T-cell (primary cell): ENCODE results near the gene CYP27B1. TPM values are rescaled to one million over a fixed set of nuclear protein-coding genes. Genes with fewer than 3 reads are reported as not detected.
A peak's percentile ranks its signal among the peaks of the same experiment; 100 is the strongest.
"Not testable (repeated sequence)": the region's sequence is repeated elsewhere in the genome, so short reads cannot be mapped to it uniquely, and the experiment has no call there.

Experiments
- ATAC-seq, 4 experiments: fragments of 200-7000 bp in 3 of 4; fragments of 150-1000 bp in 1 of 4; cut with Tn5 transposase; replicated peaks in 1 of 4; 1 replicate in 3 of 4; 2 replicates in 1 of 4; pipeline ENCODE4 v1.10.0; 2021; ENCODE audit warnings: moderate library complexity in 3 of 4, mild to moderate bottlenecking in 2 of 4, moderate number of reproducible peaks in 1 of 4
- CTCF ChIA-PET, 2 donors: fragments of 300-600 bp; sonication (Branson Sonifier 250); formaldehyde crosslinking; loops; one replicate each; lab custom pipeline; 2022; ENCODE audit warnings: antibody characterized with exemption in 2 of 2; lab: Charles Lee
- POLR2A ChIA-PET, 2 donors: fragments of 300-600 bp; sonication (Branson Sonifier 250); formaldehyde crosslinking; loops; one replicate each; lab custom pipeline; 2022; ENCODE audit warnings: antibody characterized with exemption in 2 of 2; lab: Charles Lee
- DNase-seq, 35 experiments: peaks; one replicate each; pipeline versions ENCODE4 v3.0.0 to v3.0.0-alpha.2; 2013 to 2023
- H3K27ac ChIP-seq: one replicate; pipeline ENCODE4 v1.5.1; 2013; ENCODE audit warnings: low read length
- H3K27me3 ChIP-seq, 2 experiments: replicated peaks in 1 of 2; 1 replicate in 1 of 2; 2 replicates in 1 of 2; pipeline versions ENCODE4 v1.6.1 to v1.7.0; 2013; ENCODE audit warnings: low read length in 1 of 2, mixed read lengths in 1 of 2; ENCODE audit not compliant: control insufficient read depth in 2 of 2, insufficient read depth in 2 of 2; ENCODE audit errors: extremely low read depth in 1 of 2
- H3K36me3 ChIP-seq, 2 donors: 1 replicate in 1 of 2; 2 replicates in 1 of 2; pipeline versions ENCODE4 v1.6.1 to v1.7.0; 2013; ENCODE audit warnings: low read length in 1 of 2; ENCODE audit not compliant: control insufficient read depth in 2 of 2, insufficient read depth in 1 of 2; ENCODE audit errors: extremely low read depth in 1 of 2
- H3K4me1 ChIP-seq, 2 experiments: 1 replicate in 1 of 2; 2 replicates in 1 of 2; pipeline versions ENCODE4 v1.6.1 to v1.7.0; 2013; ENCODE audit warnings: low read length in 2 of 2, mixed read lengths in 1 of 2; ENCODE audit not compliant: insufficient read depth in 2 of 2, control insufficient read depth in 1 of 2; ENCODE audit errors: extremely low read depth in 1 of 2
- H3K4me3 ChIP-seq, 2 donors: 1 replicate in 1 of 2; 2 replicates in 1 of 2; pipeline versions ENCODE4 v1.5.1 to v1.7.0; 2013; ENCODE audit warnings: mild to moderate bottlenecking in 2 of 2, low read length in 1 of 2, moderate library complexity in 1 of 2; ENCODE audit not compliant: control insufficient read depth in 1 of 2; ENCODE audit errors: extremely low read depth in 1 of 2
- H3K9me3 ChIP-seq: 2 replicates; pipeline ENCODE4 v1.7.0; 2013
- H3K27ac Mint-ChIP-seq, 2 donors: one replicate each; pipeline ENCODE4 v1.8.0; 2020 to 2021; ENCODE audit warnings: mild to moderate bottlenecking in 2 of 2, mixed read lengths in 2 of 2
- H3K27me3 Mint-ChIP-seq, 2 donors: one replicate each; pipeline ENCODE4 v1.8.0; 2021 to 2022; ENCODE audit warnings: mixed read lengths in 2 of 2
- H3K36me3 Mint-ChIP-seq: one replicate; pipeline ENCODE4 v1.8.0; 2021; ENCODE audit warnings: mixed read lengths
- H3K4me1 Mint-ChIP-seq, 3 donors: one replicate each; pipeline ENCODE4 v1.8.0; 2020 to 2022; ENCODE audit warnings: mixed read lengths in 3 of 3, mild to moderate bottlenecking in 1 of 3
- H3K4me3 Mint-ChIP-seq, 3 donors: one replicate each; pipeline ENCODE4 v1.8.0; 2020 to 2022; ENCODE audit warnings: mild to moderate bottlenecking in 3 of 3, mixed read lengths in 3 of 3, moderate library complexity in 3 of 3
- H3K9me3 Mint-ChIP-seq, 3 donors: one replicate each; pipeline ENCODE4 v1.8.0; 2020 to 2022; ENCODE audit warnings: mixed read lengths in 3 of 3
- WGBS: methylation state at CpG from one replicate; pipeline ENCODE4 v1.1.5; 2013; ENCODE audit warnings: missing lambda C conversion rate; ENCODE audit not compliant: insufficient coverage; 5-methylcytosine and 5-hydroxymethylcytosine counted together
- total RNA-seq, 35 experiments: library from RNA in 6 of 35; stranded (reverse) in 6 of 35; fragments of 120-200 nt in 1 of 35; gene quantifications; one replicate each; pipeline versions ENCODE4 v1.2.1 to v1.2.4 and lab custom pipeline; 2013 to 2026

CYP27B1 gene
- total RNA-seq, 5 donors from 2014 or later (not counting 1 experiment from before 2014, with no cell fraction given), result 0.76 to 2.1 (median 1.2) TPM

DNA sequence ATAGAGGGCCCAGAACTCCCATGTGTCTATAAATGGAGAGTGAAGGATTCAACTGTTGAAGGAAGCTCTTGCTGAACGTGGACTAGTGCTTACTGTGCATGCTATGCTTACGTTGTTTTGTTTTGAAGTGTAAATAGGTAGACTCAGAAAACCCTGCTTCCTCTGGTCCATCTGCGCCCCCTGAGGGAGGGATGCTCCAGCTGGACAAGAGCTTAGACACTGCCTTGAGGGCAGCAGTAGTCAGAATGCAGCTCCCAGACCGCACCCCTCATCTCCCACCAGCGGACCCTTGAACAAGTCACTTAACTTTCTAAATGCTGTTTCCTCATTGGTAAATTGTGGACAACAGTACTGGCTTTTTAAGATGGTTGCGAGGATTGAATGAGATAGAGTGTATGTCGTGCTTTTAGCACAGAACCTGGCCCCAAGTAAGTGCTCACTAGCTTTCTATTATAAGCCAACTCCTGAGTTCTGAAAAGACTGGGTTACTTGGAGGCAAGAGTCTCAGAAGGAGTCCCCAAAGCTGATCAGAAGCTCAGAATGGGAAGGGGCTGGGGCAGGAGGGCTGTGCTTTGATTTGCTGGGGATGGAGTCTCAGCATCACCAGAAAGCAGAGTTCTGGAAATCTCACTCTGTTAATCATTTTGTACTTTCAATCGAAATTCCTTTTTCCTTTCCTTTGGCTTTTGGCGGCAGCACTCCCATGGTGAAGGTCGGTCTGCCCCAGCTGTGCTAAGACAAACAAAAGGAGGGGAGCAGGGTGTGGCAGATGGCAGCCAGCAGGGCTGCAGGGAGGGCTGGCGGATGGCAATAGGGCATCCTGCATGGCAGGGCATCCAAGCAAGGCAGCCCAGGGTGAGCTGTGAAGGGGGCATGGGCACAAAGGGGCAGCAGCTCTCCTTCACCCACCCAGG, 43.9 kb downstream of the CYP27B1 start:
- POLR2A ChIA-PET, result interaction anchor here in 1 of 2 donors (0.6 to 0.7 kb wide), 2 partner anchors 128 to 1711 kb away, joined by 6 to 8 read pairs; no protein-coding TSS in a partner anchor
- no peak overlapping the region for H3K27ac ChIP-seq

DNA sequence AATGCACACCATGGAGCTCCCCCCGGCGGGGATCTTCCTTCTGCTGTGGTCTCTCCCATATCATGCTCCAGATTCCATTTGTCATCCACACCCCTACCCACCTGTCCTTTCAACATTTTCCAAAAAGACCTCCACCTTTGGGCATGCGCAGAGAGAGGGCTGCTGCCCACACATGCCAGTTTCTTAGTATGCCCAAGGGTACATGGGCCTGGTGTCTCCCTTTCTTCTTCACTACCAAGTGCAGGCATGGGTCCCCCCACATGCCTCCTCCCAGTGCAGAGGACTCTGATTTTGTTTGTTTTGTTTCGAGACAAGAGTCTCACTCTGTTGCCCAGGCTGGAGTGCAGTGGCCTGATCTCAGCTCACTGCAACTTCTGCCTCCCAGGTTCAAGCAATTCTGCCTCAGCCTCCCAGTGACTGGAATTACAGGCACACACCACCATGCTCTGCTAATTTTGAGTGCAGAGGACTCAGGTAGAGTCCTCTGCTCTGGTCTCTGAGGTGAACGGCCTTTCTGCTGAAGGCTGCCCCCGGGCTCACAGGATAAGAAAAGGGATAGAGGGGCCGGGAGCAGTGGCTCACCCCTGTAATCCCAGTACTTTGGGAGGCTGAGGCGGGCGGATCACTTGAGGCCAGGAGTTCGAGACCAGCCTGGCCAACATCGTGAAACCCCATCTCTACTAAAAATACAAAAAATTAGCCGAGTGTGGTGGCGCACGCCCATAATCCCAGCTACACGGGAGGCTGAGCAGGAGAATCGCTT, 44.9 kb downstream of the CYP27B1 start:
- H3K4me3 Mint-ChIP-seq, DNase-seq, H3K27me3 ChIP-seq, H3K27ac ChIP-seq, ATAC-seq, POLR2A ChIA-PET, H3K4me3 ChIP-seq, H3K9me3 ChIP-seq, CTCF ChIA-PET, H3K9me3 Mint-ChIP-seq, H3K27me3 Mint-ChIP-seq: not testable (repeated sequence)
- WGBS, result 93% methylated on average over 5 of the region's 16 CpGs
- H3K4me1 ChIP-seq, result peaks cover 0 to 15% of the 10 kb centered on the region in 2 experiments
- peaks cover 32% of the 10 kb centered on the region for H3K36me3 Mint-ChIP-seq
- H3K27ac Mint-ChIP-seq, result peak overlapping the region; percentile 70 to 79
- H3K36me3 ChIP-seq, result peaks cover 32 to 56% of the 10 kb centered on the region in 2 donors
- peaks cover 18 to 24% (median 19%) of the 10 kb centered on the region in 3 donors for H3K4me1 Mint-ChIP-seq

More for the DNA sequence above, 43.9 kb downstream of the CYP27B1 start:
- Mint-ChIP-seq H3K27ac (peak overlapping the region; percentile 38 to 66), H3K4me3 (no peak overlapping the region), H3K36me3 (peaks cover 34% of the 10 kb centered on the region), H3K27me3 (no peaks in the 10 kb centered on the region), H3K9me3 (no peaks in the 10 kb centered on the region), H3K4me1 (peaks cover 19 to 24% (median 19%) of the 10 kb centered on the region in 3 donors)
- Histone ChIP-seq H3K27me3 (no peaks in the 10 kb centered on the region), H3K4me1 (peaks cover 0 to 15% of the 10 kb centered on the region in 2 experiments), H3K36me3 (peaks cover 28 to 59% of the 10 kb centered on the region in 2 donors), H3K9me3 (no peaks in the 10 kb centered on the region), H3K4me3 (no peak overlapping the region)
- CTCF ChIA-PET, result interaction anchor here in 1 of 2 donors (0.6 kb wide), 1 partner anchor 1805 kb away, joined by 3 read pairs; no protein-coding TSS in a partner anchor
- DNase-seq (no peak), ATAC-seq (peak in 1 of 4 experiments; percentile 29)
- WGBS, result 83% methylated on average over 2 of the region's 11 CpGs

DNA sequence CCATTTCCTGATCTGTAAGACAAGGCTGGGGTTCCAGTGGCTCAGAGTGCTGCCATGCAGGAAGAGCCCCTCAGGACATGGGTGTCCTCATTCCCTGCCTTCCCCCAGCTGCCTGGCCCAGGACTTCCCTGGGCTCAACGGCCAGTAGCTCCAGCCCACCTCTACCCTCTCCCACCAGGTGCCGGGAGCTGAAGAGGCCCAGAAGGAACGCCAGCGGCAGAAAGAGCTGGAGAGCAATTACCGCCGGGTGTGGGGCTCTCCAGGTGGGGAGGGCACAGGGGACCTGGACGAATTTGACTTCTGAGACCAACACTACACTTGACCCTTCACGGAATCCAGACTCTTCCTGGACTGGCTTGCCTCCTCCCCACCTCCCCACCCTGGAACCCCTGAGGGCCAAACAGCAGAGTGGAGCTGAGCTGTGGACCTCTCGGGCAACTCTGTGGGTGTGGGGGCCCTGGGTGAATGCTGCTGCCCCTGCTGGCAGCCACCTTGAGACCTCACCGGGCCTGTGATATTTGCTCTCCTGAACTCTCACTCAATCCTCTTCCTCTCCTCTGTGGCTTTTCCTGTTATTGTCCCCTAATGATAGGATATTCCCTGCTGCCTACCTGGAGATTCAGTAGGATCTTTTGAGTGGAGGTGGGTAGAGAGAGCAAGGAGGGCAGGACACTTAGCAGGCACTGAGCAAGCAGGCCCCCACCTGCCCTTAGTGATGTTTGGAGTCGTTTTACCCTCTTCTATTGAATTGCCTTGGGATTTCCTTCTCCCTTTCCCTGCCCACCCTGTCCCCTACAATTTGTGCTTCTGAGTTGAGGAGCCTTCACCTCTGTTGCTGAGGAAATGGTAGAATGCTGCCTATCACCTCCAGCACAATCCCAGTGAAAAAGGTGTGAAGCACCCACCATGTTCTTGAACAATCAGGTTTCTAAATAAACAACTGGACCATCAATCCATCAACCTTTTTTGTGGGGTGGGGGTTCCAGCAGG, 46.0 kb downstream of the CYP27B1 start:
- CTCF ChIA-PET, result no interaction called here
- no peak overlapping the region for H3K4me3 Mint-ChIP-seq
- H3K27me3 ChIP-seq, result no peaks in the 10 kb centered on the region

DNA sequence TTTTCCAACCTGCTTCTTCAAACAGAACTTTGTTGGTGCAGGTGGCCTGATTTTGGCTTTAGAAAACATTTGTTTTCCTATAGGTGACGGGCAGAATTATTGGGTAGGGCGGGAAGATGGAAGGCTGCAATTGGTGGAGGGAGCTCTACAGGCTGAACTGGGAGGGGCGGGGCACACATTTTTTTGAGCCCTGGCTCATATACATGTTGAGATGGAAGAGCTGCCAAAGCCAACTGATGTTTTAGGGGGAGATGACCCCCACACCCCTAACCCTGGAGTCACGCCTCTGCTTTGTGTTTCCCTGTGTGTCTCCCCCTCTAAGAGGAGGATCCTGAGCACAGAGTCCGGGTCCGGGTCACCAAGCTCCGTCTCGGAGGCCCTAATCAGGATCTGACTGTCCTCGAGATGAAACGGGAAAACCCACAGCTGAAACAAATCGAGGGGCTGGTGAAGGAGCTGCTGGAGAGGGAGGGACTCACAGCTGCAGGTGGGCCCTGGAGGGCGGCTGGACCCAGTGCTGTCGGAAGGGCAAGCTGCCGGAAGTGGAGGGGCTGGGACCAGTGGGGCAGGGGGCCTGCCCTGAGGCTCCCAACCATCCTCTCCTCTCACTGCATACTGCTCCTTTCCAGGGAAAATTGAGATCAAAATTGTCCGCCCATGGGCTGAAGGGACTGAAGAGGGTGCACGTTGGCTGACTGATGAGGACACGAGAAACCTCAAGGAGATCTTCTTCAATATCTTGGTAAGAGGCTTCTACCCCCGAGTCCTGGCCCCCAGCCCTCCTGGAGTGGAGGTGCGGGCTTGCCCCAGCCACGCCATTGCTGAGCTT, 46.9 kb downstream of the CYP27B1 start:
- peaks cover 16 to 20% (median 17%) of the 10 kb centered on the region in 3 donors for H3K4me1 Mint-ChIP-seq
- Histone ChIP-seq H3K9me3 (no peaks in the 10 kb centered on the region), H3K4me1 (peaks cover 0 to 6% of the 10 kb centered on the region in 2 experiments), H3K36me3 (peaks cover 23 to 62% of the 10 kb centered on the region in 2 donors), H3K4me3 (no peak overlapping the region), H3K27ac (no peak overlapping the region), H3K27me3 (no peaks in the 10 kb centered on the region)
- peak overlapping the region in 1 of 2 donors; percentile 58 for H3K27ac Mint-ChIP-seq
- WGBS, result 89% methylated on average over 13 of the region's 20 CpGs
- no peaks in the 10 kb centered on the region for H3K9me3 Mint-ChIP-seq
- ATAC-seq, result no peak
- H3K36me3 Mint-ChIP-seq, result peaks cover 32% of the 10 kb centered on the region
- H3K27me3 Mint-ChIP-seq, result no peaks in the 10 kb centered on the region
- POLR2A ChIA-PET, result interaction anchor here in 1 of 2 donors (0.6 to 0.7 kb wide), 3 partner anchors 10 to 30 kb away, joined by 3 to 5 read pairs (median 3); no protein-coding TSS in a partner anchor
- H3K4me3 Mint-ChIP-seq, result no peak overlapping the region
- CTCF ChIA-PET, result no interaction called here
- DNase-seq, result no peak

More for the DNA sequence above, 46.0 kb downstream of the CYP27B1 start:
- WGBS, result 100% methylated on average over 1 of the region's 11 CpGs
- no peaks in the 10 kb centered on the region for H3K9me3 Mint-ChIP-seq
- H3K36me3 Mint-ChIP-seq, result peaks cover 28% of the 10 kb centered on the region
- no peak overlapping the region for H3K4me3 ChIP-seq
- no peaks in the 10 kb centered on the region for H3K27me3 Mint-ChIP-seq
- no peak overlapping the region for H3K27ac ChIP-seq
- DNase-seq (no peak), ATAC-seq (no peak)
- no peaks in the 10 kb centered on the region for H3K9me3 ChIP-seq
- POLR2A ChIA-PET, result interaction anchor here in 1 of 2 donors (0.6 to 0.7 kb wide), 2 partner anchors 10 to 12 kb away, joined by 3 to 5 read pairs; no protein-coding TSS in a partner anchor
- H3K4me1 Mint-ChIP-seq, result peaks cover 18 to 24% (median 19%) of the 10 kb centered on the region in 3 donors
- H3K4me1 ChIP-seq, result peaks cover 0 to 12% of the 10 kb centered on the region in 2 experiments
- peaks cover 24 to 59% of the 10 kb centered on the region in 2 donors for H3K36me3 ChIP-seq
- H3K27ac Mint-ChIP-seq, result peak overlapping the region in 1 of 2 donors; percentile 6
